Measurements from ENCODE around the gene CXXC5.

The CXXC5 gene

DNA sequence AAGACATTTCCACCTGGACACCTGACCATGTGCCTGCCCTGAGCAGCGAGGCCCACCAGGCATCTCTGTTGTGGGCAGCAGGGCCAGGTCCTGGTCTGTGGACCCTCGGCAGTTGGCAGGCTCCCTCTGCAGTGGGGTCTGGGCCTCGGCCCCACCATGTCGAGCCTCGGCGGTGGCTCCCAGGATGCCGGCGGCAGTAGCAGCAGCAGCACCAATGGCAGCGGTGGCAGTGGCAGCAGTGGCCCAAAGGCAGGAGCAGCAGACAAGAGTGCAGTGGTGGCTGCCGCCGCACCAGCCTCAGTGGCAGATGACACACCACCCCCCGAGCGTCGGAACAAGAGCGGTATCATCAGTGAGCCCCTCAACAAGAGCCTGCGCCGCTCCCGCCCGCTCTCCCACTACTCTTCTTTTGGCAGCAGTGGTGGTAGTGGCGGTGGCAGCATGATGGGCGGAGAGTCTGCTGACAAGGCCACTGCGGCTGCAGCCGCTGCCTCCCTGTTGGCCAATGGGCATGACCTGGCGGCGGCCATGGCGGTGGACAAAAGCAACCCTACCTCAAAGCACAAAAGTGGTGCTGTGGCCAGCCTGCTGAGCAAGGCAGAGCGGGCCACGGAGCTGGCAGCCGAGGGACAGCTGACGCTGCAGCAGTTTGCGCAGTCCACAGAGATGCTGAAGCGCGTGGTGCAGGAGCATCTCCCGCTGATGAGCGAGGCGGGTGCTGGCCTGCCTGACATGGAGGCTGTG, 32.4 kb downstream of the CXXC5 start:
- DNase-seq (ENCODE audit: low read depth), result no peak

DNA sequence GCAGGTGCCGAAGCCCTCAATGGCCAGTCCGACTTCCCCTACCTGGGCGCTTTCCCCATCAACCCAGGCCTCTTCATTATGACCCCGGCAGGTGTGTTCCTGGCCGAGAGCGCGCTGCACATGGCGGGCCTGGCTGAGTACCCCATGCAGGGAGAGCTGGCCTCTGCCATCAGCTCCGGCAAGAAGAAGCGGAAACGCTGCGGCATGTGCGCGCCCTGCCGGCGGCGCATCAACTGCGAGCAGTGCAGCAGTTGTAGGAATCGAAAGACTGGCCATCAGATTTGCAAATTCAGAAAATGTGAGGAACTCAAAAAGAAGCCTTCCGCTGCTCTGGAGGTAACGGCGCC, 32.9 kb downstream of the CXXC5 start:
- DNase-seq (ENCODE audit: low read depth), result no peak

- DNase-seq (ENCODE audit: low read depth), result no peak
Measured at GRCh38 chr5:139681466-139681865, 33.3 kb downstream of the CXXC5 start.

- DNase-seq (ENCODE audit: low read depth), result no peak
Measured at GRCh38 chr5:139682016-139682975, 34.1 kb downstream of the CXXC5 start.

- DNase-seq (ENCODE audit: low read depth), result no peak
Measured at GRCh38 chr5:139683295-139684271, 35.4 kb downstream of the CXXC5 start.

DNA sequence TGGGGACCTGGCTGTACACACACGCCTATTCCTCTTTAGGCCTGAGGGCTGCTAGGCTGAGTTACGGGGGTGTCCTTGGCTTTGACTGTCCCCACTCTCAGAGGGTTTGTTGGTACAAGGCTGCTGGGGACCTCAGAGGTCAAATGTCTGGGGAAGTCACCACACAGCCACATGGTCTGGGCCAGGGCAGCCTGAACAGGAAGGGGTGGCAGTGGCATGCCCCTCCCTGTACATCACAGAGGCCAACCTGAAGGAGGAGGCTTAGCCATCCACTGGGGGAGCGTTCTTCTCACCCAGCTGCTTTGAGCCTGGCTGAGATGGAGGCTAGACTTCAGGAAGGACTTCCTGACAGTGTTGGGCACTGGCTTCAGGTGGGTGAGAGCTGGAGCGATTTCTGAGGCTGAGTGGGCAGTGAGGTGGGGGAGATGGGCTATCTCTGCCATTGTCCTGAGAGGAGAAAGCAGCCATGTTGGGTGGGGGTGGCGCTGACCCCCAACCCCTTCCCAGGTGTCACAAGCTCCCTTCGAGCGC, 36.3 kb downstream of the CXXC5 start:
- no peak for DNase-seq (ENCODE audit: low read depth)

- DNase-seq (ENCODE audit: low read depth), result no peak
Measured at GRCh38 chr5:139684881-139685749, 37.0 kb downstream of the CXXC5 start.

DNA sequence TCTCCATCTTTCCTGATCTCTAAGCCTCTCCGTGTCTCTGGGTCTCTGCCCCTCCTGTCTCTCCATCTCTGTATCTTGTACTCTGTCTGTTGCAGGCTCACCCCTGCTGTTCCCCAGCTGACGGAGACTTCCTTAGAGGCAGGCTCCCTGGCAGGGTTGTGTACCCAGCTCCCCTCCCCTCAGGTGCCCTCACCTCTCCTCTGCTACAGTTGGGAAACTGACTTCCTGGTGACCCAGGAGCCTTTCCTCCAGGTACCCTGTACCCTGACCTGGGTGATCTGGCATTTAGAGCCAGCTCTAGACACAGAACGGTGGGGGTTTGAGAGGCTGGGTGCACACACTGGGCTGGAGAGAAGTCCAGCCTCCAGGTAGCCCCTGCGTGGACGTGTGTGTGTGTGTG, 37.7 kb downstream of the CXXC5 start:
- DNase-seq (ENCODE audit: low read depth), result no peak

- DNase-seq (ENCODE audit: low read depth), result no peak
Measured at GRCh38 chr5:139686356-139686705, 38.2 kb downstream of the CXXC5 start.

- no peak for DNase-seq (ENCODE audit: low read depth)
Measured at GRCh38 chr5:139686706-139687441, 38.7 kb downstream of the CXXC5 start.

GRCh38 chr5:139687656-139688055, 39.5 kb downstream of the CXXC5 start:
- no peak for DNase-seq (ENCODE audit: low read depth)

DNA sequence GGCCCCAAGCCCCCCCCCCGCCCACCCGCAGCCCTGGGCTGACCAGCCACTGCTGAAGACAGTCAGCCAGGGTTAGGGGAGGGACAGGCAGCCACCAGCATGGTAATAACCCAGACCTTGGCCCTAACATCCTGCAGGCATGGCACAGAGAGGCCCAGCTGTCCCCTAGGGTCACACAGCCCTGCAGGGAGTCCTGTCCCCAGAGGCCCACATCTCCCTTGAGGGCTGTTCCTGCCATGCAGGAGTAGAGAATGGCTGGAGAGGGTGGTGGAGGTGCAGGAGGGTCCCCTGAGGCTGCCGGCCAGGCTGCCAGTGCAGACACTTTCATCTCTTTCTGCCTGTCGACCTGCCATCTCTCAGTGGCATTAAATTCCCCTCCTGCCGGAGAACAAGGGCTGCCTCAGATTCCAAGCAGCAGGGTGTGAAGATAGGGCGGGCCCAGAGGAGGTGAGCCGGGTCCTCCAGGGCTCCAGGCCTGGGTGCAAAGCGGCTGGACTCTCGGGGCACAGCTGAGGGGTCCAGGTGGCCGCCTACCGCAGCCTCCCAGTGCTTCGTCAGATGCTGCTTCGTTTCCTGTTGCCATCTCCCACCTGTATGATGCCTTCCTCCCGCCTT, 40.0 kb downstream of the CXXC5 start:
- DNase-seq (ENCODE audit: low read depth), result no peak

DNA sequence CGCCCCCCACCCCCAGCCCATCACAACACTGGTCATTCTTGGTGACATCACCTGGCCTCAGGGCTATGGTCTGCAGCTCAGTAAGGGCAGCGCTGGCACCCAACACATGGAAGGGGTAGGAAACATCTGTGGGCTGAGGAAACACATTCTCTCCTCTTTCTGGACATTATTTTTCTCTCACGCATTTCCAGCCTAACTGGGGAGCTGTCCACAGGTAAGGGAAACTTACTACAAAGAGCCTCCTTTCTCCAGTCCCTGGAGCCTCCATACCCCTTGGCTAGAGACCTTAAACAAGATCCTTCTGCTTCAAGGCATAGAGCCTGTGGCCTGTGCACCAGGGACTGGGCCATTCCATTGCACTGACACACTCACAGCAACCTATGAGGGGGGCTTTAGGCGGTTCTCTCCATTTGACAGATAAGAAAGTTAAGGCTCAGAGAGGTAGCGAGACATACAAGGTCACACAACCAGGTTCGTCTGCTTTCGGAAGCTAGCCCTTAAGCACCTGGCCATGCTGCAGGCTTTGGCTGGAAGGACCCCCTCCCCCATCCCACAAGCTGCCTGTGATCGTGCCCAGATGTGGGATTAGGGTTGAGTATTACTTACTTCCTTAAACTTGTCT, 40.7 kb downstream of the CXXC5 start:
- DNase-seq (ENCODE audit: low read depth), result no peak

DNA sequence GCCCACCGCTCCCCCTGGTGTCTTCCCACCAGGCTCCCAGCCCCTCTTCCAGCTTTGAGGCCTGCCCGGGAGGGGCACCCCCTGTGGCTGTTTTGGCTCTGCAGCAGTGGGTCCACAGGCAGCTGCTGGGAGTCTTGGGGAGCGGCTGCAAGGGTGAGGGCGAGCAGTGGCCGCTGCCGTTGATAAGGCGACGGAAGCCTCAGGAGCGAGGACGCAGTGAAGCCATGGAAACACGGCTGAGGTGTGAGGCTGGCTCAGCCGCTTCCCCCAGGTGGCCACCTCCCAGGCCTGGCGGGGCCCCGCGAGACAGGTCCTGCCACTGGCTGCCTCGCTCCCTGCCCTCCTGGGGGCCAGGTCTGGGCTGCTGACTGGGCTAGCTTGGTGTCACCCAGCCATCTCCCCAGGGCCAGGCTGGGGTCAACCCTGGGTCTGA, 41.5 kb downstream of the CXXC5 start:
- DNase-seq (ENCODE audit: low read depth), result no peak

DNA sequence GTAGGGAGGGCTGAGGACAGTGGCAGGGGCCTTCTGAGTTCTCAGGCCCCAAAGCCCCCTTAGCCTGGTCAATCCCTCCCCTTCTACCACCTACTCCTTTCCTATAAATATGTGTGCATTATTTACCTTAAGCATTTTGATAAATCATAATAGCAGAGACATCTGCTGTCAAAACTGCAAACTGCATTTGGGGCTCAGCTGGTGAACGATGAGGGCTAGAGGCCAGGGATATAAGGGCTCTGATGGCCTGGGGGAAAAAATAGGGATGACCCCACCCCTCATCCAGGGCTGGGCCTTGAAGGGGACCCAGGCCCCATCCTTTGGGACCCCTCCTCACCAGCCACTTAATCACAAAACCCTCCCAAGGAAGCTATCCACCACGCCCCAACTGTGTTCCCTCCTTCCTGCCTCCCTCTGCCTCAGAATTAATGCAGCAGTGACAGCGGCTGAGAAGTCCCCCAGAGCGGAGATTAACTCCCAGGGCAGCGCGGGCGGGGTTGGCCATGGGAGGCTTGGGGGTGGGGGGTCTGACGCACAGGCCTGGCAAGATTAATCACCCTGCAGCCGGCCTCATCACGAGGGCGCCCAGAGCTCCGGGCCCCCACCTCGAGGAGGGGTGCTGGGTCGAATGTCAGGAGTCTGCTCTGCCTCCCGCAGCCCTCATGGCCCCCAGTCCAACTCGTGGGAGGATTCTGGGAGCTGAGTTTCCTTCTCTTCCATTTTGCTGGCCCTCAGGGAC, 42.1 kb downstream of the CXXC5 start:
- DNase-seq (ENCODE audit: low read depth), result no peak

DNA sequence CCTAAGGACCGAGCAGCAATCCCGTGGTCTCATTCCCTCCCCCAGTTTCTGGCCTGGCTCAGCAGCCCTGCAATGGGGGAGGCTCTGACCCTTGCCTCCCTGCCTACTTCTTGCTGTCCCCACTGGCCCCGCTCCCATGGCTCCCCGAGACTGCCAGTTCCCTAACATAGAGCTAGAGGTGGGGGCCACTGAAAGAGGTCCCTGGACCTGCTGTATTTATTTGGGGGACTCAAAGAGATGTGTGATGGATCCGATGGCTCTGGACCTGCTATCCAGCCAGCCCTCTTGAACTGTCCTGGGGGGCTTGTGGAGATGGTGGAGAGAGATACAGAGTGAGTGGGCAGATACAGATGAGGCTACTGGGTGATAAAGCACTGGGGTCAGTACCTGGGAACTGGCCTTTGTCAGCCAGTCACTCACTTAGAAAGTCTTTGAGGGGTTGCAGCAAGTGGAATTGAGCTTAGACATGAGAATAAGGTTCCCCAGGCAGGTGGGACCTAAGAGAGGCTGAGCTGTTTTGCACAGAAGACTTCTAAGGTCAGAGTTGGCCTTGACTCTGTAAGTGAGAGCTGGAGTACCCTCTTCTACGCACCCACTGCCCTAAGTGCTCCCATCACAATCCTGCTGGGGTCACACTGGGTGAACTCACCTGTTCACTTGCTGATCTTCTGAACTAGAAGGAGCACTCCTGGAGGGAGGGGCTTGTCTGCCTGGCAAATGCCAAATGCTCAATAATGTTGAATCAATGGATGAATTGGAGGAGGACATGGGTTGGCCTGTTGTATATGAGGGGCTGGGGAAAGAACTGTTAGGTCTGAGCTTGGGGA, 42.9 kb downstream of the CXXC5 start:
- DNase-seq (ENCODE audit: low read depth), result no peak

- no peak for DNase-seq (ENCODE audit: low read depth)
Measured at GRCh38 chr5:139692148-139692547, 44.0 kb downstream of the CXXC5 start.
